Stimulated activated CD8-positive, alpha-beta memory T cell treated with anti-CD3 and anti-CD28 coated beads, Interleukin-4, amount 100 ng/mL, for 24 hours (primary cell): ENCODE data around the gene CLEC20A.

ENCODE experiments used
- DNase-seq: peaks from one replicate; pipeline ENCODE4 v3.0.0-alpha.2; 2020; ENCODE audit warnings: low read depth

The CLEC20A gene

DNA sequence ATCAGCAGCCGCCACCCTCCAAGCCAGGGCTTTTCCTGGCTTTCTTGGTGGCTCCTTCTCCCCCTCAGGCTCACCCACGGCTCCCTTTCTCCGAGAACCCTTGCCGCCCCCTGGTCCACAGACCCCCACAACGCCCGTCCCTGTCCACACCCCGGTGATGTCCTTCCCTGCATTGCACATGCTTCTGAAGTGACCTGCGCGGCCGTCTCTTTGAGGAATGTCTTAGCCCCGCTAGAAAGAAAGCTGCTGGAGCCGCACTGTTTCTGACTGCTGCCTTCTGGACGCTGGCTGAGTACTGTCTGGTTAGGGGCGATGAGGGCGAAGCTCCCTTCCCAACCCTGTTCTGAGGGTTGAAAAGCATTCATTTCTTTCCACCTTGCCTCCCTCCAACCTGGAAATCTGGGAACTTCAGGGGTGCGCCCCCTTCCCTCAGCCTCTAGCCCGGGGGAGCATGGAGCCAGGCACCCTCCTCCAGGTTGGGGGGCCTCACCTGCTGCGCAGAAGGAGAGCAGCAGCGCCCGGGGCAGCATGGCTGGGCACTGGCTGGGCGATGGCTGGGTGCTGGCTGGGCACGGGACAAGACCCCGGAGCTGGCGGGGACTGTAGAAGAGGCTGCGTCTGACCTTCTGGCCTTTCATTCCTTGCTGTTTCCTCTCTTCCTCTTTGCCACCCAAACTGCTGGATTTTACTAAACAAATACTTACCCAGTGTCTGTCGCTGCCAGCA, at the start of gene CLEC20A:
CLEC20A (minus strand) TSS at position 555 of the 726 bp plus-strand sequence; CDS start at position 530, 25 bp downstream.
- DNase-seq: no peak

DNA sequence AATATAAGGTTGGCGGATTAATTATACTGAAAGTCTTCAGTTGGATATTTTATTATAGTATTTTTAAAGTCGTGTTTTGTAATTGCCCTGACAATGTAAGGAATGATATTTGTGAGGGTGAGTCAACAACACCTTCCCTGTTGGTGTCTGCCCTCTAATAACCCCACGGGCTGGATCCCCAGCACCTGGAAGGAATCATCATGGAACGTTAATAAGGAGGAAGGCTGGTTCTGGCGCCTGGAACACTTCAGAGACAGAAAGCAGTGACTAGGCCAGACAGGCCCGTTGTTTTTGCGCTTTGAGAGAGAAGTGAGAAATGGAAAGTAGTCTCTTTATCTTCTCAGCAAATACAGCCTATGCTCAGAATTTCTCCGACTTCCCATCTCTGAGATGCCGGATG, 47.8 kb upstream of the CLEC20A start:
- DNase-seq: no peak

DNA sequence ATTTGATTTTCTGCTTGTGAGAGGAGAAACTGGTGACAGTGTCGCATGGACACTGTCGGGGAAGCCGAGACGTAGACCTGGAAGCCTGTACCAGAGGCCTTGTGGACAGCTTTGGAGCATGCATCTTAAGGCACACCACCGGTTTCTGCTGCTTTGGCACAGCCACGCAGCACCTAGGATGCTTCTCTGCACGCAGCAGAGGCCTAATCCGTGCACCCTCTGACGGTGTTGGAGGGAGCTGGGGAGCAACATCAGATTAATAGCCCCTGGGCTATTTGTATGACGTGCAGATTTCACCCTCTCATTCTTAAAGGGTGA, 46.5 kb upstream of the CLEC20A start:
- no peak for DNase-seq

GRCh38 chr1:178542554-178543289, 46.0 kb upstream of the CLEC20A start:
- DNase-seq: peak; percentile 85

DNA sequence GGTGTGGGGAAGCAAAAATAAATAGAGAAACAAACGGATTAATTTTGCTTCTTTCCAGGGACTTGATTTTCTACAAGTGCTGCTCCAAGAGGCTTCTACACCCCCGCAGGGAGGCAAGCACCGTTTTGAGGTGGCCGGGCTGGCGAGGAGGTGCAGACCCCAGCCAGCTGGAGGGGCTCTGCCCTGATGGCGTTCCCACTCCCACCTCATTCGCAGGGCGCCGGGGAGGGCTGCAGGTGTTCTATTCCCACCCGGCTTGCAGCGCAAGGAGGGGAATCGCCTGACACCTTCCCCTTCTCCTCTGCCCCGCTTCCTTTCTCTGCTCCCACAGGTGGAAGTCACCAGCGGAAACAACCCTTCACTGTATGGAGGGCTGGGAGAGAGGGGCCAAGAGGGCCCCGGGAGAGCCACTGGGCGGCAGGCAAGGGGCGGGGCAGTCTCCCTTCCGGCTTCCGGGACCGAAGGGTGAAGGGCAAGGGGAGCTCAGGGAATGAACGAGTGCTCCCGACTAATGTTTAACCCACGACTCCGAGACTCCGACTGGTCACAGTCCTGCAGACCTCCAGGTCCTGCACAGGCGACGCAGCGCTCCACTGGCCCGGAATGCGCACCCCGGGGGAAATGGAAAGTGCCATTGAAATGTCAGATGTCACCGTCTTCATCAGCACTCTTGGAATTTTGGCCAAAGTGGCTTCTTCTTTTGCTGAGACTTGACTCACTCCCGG, 45.2 kb upstream of the CLEC20A start:
- peak; percentile 19 for DNase-seq

GRCh38 chr1:178541379-178541778, 44.6 kb upstream of the CLEC20A start:
- no peak for DNase-seq

- no peak for DNase-seq
Observed at GRCh38 chr1:178540646-178541045, 43.9 kb upstream of the CLEC20A start.

- DNase-seq: no peak
Observed at GRCh38 chr1:178540204-178540603, 43.4 kb upstream of the CLEC20A start.

GRCh38 chr1:178539291-178539690, 42.5 kb upstream of the CLEC20A start:
- no peak for DNase-seq

- DNase-seq: no peak
Observed at GRCh38 chr1:178538192-178538916, 41.6 kb upstream of the CLEC20A start.

DNA sequence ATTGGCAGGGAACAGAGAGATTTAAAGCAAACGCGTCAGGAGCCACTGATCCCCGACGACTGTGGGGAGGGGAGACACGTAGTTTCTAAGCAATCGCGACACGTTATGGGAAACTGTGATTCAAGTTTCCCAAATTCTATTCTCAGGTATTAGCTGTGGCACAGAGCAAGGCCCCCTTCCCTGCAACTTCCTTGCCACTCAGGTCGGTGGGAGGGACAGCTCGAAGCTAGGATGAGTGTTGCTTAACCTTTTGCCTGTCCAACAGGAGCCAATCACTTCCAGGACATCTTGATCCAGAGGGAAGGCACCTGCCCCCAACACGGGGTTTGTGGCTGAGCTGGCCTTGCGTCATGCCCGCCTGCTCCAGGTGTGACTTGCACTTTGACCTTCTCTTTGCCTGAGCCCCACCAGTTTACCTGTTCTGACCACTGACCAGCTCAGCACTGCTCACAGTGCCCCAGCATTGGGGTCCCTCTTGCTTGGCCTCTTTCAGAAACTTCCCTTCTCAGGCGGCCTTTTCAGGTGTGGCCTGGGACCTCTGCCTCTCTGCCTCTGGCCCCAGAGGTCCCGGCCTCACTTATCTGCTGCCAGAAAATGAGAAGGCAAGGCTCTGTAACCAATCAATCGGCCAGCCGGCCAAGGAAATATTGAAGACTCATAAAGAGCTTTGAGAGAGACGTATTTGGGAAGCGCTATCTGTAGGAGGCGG, 40.8 kb upstream of the CLEC20A start:
- DNase-seq: no peak

GRCh38 chr1:178536844-178537371, 40.1 kb upstream of the CLEC20A start:
- no peak for DNase-seq

DNA sequence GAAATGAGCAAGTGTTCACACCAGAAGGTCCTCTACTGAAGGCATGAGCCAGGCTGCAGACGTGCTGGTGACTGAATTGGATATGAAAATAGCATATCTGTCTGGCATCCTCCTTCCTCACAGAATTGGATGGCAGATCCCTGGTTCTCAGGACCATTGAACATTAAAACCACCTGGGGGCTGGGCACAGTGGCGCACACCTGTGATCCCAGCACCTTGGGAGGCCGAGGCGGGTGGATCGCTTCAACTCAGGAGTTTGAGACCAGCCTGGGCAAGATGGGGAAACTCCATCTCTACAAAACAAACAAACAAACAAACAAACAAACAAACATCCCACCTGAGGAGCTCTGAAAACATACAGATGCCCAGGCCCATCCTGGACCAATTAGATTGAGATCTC, 39.6 kb upstream of the CLEC20A start:
- no peak for DNase-seq

DNA sequence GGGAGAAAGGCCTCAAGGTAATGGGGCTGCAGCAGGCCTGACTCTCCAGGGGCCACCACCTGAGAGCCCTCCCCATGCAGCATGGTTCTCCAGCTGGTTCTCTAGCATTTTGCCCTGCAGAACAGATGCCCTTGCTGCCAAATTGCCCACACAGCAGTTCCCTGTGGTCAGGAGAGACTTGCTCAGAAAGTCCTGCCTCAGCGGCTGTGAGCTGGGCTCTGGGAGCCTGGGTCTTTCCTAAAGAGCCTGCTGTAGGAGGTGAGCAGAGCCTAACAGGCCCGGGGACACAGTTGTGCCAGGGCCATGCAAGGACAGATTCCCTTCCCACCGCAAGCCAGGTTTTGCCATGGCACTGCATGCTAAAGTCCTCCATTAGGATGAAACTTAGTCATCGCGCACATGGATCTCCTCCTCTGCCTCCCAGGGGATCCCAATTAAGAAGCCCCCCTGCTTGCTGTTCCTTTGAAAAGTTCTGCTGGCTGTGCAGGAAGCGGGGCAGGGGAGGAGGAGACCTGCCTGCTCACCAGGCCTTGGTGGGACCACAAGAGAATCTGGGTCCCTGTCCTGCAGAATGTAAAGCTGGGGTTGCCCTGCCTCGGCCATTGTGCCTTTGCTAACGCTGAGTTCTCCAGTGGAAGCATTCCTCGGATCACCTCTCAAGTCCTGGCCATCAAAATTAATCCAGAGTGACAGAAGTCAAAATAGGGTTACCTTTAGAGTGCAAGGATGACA, 37.5 kb upstream of the CLEC20A start:
- no peak for DNase-seq

DNA sequence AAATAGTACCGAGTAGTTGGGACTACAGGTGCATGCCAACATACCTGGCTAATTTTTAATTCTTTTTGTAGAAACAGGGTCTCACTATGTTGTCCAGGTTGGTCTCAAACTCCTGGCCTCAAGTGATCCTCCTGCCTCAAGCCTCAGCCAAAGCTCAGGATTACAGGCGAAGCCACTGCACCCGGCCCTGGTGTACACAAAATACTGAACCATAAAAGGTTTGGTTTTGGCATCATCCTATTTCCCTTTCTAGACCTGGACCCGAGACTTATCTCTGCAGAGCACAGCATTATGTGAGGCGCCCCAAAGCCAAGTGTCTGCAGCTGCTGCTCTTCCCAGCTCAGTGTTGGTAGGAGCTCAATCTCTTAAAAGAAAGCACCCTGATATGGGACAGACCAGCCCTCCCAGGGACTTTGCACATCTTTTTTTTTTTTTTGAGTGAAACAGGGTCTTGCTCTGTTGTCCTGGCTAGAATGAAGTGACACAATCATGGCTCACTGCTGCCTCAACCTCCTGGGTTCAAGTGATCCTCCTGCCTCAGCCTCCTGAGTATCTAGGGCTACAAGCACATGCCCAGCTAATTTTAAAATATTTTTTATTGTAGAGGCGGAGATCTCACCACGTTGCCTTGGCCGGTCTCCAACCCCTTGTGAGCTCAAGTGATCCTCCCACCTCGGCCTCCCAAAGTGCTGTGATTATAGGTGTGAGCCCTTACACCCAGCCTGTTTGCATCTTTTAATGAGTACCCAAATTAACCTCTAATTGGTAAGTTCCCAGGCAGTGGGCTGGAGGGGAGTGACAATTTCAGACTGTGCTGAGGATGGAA, 36.6 kb upstream of the CLEC20A start:
- DNase-seq: no peak

- peak; percentile 60 for DNase-seq
Observed at GRCh38 chr1:178532392-178532791, 35.6 kb upstream of the CLEC20A start.

- no peak for DNase-seq
Observed at GRCh38 chr1:178531887-178532286, 35.1 kb upstream of the CLEC20A start.

DNA sequence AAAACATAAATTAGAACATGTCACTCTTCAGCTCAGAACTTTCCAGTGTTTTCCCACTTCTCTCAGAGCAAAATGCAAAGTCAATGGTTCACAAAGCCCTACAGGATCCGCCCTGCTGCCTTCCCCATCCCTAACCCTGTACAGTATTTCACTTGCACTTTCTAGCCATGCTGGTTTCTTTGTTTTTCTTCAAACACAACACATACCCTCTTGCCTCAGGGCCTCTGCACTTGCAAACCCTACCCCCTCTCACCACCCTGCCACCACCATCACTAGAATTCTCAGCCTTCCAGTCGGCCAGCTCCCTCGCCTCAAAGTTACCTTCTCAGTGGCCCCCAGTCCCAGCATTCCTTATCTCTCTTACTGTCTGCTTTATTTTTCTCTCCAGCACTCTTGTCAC, 33.7 kb upstream of the CLEC20A start:
- DNase-seq: no peak

DNA sequence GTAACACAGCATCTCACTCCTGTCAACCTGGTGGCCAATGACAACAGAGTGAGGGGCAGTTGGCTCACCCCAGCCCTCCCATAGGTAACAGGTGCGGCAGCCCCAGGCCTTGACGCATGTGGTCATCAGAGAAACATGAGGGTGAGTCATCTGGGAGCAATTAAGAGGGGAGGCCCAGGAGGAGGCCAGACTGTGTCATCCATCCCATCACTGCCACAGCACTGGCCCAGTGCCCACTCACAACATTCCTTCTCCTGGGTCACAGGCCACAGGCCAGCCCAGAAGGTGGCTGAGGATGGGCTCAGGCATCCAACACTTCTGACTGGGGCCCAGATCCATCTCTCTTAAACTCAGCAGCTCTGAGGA, 33.3 kb upstream of the CLEC20A start:
- DNase-seq: no peak
